Activated CD4-positive, alpha-beta T cell treated with anti-CD3 and anti-CD28 coated beads, Interleukin-2, Interleukin-4, amounts not matched to agents 100 ng/mL and 50 ng/mL, durations not matched to agents 16 hours and 8 hours (primary cell): ENCODE results near the gene BRF1.
"Not testable (repeated sequence)": the region's sequence is repeated elsewhere in the genome, so short reads cannot be mapped to it uniquely, and the experiment has no call there.

ENCODE experiments used
- DNase-seq: peaks from one replicate; pipeline ENCODE4 v3.0.0-alpha.2; 2020; ENCODE audit warnings: low spot score

Gene BRF1, protein sequence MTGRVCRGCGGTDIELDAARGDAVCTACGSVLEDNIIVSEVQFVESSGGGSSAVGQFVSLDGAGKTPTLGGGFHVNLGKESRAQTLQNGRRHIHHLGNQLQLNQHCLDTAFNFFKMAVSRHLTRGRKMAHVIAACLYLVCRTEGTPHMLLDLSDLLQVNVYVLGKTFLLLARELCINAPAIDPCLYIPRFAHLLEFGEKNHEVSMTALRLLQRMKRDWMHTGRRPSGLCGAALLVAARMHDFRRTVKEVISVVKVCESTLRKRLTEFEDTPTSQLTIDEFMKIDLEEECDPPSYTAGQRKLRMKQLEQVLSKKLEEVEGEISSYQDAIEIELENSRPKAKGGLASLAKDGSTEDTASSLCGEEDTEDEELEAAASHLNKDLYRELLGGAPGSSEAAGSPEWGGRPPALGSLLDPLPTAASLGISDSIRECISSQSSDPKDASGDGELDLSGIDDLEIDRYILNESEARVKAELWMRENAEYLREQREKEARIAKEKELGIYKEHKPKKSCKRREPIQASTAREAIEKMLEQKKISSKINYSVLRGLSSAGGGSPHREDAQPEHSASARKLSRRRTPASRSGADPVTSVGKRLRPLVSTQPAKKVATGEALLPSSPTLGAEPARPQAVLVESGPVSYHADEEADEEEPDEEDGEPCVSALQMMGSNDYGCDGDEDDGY

DNA sequence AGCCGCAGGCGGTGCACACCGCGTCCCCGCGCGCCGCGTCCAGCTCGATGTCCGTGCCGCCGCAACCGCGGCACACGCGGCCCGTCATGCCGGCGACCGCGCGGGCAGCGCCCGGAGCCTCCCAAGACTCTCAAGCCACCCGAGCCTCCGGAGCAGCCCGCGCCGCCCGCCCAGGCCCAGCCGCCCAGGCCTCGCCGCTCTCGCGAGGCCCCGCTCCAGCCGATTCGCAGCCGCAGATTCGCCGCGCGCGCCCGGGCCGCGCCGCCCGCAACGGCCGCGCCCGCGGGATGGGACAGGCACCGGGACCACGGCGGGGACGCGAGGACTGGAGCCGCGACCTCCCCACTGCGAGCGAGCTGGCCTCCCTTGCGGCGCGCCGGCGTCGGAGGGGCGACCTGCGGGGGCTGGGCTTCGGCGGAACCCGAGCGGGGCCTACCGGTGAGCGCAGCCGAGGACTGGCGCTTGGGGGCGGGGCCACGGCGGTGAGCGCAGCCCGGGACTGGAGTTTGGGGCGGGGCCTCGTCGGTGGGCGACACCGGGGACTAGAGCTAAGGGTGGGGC, at the start of gene BRF1:
TSS of gene BRF1 (minus strand) at position 460 of the 561 bp plus-strand sequence. CDS start at position 88, 372 bp downstream.
- peak; percentile 95 for DNase-seq

DNA sequence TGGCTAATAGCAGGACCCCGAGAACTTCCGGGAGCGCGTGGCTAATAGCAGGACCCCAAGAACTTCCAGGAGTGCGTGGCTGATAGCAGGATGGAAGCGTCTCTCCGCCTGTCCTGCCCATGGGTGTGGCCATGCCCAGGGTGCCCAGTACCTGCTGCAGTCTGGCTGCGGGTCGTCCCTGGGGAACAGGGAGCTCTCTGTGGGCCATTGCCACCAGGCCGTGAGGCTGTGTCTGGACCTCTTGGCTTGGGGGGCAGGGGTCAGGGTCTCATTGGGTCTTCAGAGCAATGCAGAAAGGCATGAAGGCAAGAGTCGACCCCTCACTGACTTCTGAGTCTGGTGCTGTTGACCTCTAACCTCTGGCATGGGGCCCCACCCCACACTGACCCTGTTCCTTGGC, 49.2 kb upstream of the BRF1 start:
- DNase-seq = no peak

DNA sequence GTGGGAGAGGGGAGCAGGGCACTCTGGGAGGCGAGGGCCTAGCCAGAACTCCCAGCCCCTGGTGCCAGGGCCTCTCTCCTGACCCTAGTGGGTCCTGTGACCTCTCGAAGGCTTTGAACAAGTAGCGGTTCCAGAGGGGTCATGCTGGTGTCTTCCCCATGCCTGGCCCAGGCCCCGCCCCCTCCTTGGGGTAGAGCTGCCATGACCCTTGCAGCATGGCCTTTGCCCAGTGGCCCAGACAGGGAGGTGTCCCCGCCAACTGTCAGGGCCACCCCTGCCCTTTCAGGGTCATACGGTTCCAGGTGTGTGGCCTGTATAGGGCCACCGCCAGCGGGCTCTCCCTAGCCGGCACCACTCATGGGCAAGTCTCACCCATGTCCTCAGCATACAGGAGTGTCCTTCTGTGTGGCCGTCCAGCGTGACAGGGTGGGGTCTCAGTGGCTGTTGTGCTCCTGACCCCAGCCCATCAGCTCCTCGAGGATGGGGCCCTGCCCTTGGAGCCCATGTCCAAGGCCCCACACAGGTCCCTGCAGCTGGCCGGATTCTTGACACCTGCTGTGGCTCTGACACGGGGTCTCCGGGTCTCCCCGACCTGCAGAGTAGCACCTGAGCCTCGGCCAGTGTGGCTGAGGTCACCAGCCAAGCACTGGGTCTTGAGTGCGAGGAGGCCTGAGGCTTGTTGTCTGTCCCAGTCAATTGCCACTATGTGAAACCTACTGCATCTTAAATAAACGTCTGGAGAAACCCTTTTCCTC, 48.3 kb upstream of the BRF1 start:
- DNase-seq = no peak

DNA sequence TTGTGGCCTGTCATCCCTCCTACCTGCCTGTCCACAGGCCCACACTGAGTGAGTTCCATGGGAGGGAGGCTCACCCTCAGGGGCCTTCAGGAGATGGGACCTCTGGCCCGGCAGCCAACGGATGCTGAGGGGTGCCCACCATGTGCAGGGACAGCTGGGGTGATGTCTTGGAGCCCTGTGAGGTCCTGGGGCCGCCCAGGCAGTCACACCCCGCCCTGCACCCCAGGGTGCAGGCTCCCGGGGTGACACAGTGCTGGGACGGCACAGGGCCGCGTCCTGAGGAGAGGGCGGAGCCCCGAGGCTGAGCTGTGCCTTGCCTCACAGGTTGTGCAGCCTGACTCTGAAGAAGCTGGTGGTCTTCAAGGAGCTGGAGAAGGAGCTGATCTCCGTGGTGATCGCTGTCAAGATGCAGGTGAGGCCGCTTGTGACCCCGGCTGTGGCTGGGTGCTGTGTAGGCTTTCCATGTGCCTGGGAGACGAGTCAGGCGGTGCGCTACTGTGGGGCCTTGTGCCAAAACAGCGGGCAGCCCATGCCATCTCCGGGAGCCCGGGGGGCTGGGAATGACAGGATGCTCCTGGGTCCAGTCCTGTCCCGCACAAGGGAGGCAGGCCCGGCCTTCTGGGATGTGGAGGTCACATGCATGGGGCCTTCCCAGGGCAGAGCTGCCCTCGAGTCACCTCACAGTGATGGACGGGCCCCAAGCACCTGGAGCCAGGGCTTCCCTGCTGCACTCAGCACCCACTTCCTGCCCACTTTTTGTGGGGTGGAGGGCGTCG, 47.6 kb upstream of the BRF1 start:
- DNase-seq = no peak

DNA sequence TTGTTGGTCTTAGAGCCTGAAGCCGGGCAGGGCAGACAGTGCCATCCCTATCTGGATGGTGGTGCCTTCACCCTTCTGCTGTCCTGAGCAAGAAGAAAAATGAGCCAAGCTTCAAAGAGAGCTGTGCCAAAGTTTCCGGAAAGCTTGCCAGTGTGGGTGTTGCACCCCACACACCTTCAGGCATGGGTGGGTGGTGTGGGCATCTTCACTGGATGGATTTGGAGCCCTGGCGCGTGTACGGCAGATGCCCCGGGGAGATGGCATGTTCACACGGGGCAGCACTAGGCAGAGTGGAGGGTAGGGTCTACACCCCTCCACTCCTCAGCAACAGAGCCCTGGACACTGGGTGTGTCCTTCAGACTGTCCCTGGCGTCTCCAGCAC, 46.8 kb upstream of the BRF1 start:
- DNase-seq = no peak

DNA sequence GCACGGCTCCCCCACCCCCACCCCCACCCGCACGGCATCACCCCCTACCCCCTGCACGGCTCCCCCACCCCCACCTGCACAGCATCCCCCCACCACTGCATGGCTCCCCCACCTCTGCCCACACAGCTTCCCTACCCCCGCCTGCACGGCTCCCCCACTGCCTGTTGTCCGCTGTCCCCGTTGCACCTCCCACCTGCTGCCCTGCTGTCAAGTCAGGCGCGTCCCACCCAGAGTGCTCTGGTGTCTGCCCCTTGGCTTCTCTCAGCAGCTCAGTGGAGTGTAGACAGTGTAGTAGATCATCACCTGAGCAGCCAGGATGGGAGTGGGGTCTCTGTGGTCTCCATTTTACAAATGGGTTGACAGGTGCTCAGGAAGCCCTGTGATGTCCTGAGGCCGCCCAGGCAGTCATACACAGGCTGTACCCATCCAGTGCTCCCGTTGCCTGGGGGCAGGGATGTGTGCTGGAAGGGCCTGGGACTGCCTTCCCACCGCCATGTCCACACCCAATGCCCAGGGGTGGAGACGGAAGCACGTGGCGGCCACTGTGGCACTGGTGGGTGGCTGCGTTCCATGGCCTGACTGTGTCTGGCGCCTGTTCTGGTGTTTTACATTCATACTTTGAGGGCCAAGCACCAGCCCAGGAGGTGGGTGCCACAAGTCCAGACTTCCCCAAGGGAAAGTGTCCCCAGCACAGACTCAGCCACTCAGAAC, 46.2 kb upstream of the BRF1 start:
- no peak for DNase-seq

DNA sequence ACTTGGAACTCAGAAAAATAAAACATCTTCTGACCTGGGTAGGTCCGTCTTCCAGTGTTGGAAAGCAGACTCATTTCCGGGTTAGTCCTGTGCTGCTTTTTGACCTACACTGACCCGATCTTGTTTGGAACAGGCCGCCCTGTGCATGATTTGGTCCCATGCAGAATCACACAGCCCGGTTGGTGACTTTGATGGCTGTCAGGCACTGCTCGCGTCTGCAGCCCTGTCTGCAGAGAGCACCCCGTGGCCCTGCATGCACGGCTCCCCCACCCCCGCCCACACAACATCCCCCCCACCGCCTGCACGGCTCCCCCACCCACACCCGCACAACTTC, 45.4 kb upstream of the BRF1 start:
- no peak for DNase-seq

DNA sequence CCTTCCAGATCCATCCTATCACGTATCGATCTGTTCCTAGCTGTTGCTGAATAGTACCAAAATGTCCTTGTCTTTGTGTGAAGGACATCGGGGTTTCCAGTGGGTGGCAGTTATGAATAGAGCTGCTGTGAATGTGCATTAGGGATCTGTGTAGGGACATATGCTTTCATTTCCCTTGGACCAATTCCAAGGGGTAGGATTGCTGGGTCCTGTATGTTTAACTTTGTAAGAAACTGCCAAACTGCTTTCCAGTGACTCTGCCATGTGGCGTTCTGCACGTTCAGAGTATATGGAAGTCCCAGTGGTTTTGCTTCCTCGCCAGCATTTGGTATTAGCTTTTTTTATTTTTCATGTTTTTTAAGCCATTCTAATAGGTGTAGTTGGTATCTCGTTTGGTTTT, 42.4 kb upstream of the BRF1 start:
- DNase-seq = no peak

DNA sequence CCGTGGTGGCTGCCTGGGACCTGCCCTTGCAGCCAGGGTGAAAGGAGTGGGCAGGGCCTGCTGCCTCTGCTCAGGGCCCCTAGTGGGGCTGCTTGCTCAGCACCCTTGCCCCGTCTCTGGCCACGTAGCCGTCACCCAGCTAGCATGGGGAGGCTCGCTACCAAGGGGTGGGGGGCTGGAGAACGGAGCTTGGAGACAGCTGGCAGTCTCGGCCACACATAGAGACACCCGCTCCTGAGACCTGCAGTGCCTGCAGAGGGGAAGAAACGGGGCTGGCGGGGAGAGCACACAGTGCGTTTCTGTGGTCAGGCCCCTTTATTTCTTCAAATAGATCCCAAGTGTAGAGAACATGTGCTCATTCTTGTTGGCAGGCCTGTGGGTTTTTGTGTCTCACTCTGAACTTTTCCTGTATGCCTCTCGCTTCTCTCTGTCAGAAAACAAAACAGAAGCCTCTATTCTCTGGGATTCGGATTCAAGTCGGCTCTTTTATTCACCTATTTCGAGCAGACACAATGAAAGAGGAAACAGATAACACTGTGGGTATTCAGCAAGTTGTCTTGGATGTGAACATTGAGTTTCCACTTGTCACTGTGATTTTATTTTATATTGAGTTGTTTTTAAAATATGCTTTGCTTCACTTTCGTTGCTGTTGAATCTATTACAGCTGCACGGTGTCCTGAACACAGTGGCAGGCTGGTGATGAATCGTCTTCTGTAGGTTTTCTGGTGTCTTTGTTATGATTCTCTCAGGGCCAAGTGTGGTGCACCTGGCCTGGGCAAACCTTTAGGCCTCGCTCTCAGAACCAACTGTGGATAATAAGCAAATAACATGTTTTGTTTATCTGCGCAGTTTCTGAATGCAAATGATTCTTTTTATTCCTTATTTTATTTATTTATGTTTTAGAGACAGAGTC, 40.3 kb upstream of the BRF1 start:
- no peak for DNase-seq

DNA sequence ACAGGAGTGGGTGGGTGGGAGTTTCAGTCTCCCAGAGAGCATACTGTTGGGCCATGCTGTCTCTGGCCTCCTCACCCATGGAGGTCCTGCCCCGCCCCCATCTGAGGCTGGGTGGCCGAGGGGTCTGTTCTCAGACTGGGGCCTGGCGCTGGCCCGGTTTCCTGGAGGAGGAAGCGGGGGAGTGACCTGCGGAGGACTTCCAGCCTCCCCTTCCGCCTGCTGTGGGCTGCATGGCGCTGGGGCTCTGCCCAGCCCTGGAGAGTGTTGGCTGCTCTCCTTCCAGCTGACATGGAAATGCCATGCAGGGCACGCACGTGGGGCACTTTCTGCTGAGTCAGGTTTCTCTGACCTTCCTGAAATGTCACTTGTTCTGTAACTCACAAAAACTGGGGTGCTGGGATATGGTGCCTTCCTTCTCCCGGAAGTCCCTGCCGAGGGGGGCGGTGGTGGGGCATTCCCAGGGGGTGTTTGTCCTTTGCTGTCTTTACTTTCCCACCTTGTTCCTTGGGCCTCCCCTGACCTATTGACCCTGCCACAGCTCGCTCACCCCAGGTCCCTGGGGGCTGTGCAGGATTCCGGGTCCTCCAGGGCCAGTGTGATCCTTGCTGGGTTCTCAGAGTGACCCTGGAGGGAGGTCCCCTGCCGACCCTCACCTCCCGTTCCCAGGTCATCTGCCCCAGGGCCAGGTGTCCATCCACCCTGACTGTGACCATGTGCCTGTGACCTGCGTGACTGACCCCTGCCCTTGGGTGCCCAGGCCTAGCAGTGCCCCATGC, 37.4 kb upstream of the BRF1 start:
- no peak for DNase-seq

DNA sequence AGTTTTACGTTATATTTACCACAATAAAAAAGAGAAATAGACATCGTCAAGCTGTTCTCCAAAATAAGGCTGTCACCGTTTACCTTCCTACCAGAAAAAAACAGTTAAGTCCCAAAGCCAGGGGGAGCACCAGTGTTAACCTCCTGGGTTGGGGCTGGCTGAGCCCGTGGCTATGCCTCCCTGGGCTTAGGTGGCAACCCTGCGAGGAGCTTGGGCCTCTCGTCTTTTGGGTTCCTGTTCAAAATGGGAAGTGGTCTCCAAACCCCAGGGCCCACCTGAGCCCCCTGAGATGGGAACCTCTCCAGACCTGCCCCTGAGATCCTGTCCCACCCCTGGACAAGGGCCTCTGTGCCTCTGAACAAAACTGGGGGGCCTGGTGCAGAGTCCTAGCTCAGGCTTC, 36.6 kb upstream of the BRF1 start:
- DNase-seq = no peak

DNA sequence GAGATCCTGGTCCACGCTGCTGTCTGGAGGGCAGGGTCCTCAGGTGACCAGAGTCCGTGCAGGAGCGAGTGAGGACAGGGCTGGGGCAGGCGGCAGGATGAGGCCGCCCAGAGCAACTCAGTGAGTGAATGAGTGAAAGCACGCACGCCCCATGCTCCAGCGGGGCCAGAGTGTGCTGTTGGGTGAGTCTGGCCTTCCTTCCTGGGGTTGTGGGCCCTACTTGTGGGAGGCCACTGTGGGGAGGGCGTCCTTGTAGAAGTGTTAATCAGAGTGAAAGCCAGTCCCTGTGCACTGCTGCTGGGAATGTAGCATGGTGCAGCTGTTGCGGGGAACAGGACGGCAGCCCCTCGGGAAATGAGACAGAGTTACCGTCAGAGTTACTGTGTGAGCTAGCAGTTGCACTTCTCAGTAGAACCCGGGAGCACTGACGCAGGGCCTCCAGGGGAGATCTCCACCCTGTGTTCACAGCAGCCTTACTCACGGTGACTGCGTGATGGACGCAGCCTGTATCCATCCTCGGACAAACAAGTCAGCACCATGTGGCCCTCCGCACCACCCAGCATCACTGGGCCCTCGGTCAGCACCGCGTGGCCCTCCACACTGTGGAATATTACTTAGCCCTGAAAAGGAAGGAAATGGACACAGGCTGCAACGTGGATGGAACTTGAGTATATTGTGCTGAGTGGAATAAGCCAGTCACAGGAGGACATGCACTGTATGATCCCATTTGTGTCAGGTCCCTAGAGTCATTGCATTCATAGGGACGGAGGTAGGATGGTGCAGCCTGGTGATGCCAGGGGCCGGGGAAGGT, 35.9 kb upstream of the BRF1 start:
- no peak for DNase-seq

DNA sequence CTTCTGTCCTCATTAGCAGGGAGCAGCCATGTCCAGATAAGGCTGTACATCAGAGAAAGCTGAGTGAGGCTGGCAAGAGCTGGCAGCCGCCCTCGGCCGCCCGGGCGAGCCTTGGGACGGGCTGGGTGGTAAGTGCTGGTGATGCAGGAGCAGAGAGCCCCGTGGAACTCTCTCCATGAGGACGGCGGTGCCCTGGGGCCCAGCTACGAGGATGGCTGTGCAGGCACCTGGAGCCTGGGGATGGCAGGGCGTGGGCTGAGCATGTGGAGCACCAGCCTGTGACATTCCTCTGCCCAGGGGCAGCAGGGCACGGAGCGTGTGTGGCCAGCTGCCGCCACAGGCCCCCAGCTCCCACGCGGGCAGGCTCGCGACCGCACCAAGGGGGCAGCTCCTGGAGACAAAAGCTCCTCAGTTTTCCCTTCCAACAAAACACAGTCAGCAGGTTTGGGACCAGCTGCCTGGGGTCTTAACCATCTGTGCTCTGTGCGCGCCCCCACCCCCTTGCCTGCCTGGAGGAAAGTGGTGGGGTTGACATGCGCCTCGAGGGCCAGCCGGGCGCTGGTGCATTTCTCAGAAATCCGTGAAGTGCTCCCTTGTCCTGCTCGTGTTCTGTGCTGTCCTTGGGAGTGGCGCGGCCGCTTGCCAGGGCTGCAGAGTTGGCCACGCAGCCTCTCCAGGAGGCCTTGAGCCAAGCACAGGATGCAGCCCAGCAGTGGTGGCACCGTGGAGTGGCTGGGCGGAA, 35.1 kb upstream of the BRF1 start:
- DNase-seq = no peak

DNA sequence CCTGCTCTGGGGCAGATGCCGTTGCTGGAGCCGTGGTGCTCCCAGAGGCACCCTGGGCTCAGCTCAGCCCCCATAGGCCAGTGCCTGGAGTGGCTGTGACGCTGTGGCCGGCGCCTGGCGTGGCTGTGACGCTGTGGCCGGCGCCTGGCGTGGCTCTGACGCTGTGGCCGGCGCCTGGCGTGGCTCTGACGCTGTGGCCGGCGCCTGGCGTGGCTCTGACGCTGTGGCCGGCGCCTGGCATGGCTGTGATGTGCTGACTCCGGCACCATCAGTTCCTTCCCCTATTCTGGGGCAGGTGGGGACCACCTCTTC, 34.4 kb upstream of the BRF1 start:
- DNase-seq = not testable (repeated sequence)

DNA sequence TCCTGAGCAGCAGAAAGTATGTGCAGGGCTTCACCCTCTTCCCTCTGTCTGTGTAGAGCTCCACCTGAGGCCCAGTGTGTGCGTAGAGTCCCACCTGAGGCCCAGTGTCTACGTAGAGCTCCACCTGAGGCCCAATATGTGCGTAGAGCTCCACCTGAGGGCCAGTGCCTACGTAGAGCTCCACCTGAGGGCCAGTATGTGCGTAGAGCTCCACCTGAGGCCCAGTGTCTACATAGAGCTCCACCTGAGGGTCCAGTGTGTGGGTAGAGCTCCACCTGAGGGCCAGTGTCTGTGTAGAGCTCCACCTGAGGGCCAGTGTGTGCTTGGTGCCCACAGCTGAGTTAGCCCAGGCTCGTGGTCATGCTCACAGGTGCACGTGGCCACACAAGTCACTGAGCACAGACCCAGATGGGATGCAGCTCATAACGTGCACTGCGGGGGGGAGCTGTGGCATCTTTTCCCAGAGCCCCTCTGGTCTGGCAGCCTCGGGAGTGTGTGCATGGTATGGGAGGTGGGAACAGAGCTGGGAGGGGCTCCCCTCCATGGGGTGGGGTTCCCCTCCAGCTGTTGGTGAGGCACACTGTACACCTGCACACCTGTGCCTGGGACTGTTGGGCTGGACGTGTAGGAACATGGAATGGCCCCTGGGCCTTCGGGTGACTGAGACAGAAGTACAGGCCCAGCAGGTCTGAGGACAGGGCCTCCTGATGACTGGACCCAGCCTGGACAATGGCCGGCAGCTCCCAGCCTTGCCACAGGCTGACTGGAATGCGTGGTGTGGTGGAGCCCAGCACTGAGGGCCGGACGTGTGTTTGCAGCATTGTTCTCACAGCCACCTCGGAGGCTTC, 33.8 kb upstream of the BRF1 start:
- no peak for DNase-seq

DNA sequence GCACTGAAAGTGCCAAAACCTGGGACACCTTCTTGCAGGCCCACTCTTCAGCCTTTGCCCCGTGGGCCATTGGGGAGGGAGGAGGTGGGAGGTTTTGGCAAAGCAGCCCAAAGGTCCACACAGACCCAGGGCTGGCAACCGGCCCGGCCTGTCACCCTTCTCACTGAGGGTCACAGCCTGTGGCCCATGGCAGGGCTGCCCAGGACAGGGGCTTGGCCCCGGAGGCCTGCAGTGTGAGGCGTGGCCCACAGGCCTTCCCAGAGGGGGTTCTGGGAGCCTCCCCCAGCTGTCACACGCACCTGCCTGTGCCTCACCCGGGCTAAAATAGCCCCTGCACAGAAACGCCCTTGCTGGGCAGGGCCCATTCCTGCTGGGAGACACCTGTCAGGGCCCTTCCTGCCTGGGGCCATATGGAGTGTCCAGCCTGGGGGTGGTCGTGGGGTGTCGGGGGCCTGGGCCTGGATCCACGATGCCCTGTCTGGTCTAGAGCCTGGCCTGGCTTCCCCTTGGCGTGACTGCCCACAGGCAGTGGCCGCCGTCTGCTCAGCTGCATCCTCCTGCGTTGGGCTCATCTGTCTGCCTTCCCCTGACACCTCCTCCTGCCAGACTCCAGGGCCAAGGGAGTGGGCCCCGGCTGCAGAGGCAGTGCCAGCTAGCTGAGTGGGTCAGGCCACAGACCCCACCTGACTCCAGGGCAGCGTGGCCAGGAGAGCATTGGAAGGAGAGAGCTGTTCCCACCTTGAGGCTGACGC, 33.0 kb upstream of the BRF1 start:
- no peak for DNase-seq
